ENCODE measurements around the gene DHRS9. TPM values are rescaled to one million over a fixed set of nuclear protein-coding genes. Genes with fewer than 3 reads are reported as not detected.

Gene DHRS9
- total and polyA plus RNA-seq, 9 of the 15 experiments (the other 6 are each of a cell fraction or from before 2014, with no cell fraction given), result 0.27 to 1.7 (median 0.69) TPM

- no peak overlapping the region for H2AFZ ChIP-seq (ENCODE audit: low read depth, low read length)
- TF ChIP-seq ZNF507 (tag; conservative IDR thresholded peaks at IDR 0.05), result no peak
- no peak for TF ChIP-seq MCM7 (IDR thresholded peaks at IDR 0.05)
- TF ChIP-seq SIRT6 (IDR thresholded peaks at IDR 0.05; ENCODE audit: low read depth, low read length), result no peak
- no peak for TF ChIP-seq ZNF57 (CRISPR knock-in tag; IDR thresholded peaks at IDR 0.05)
- TF ChIP-seq NFIC (IDR thresholded peaks at IDR 0.05), result peak; percentile 51
- no peak for TF ChIP-seq CHCHD3 (CRISPR knock-in tag; IDR thresholded peaks at IDR 0.05)
- no peak for TF ChIP-seq ZNF347 (CRISPR knock-in tag; IDR thresholded peaks at IDR 0.05; ENCODE audit: low read depth)
- no peak overlapping the region for H3K4me2 ChIP-seq (ENCODE audit: insufficient read depth, low read length)
- CTCF ChIA-PET (ENCODE audit: low intra/inter-chr PET ratio), result no interaction called here
- in situ Hi-C loops (cut with MboI), result no loop called here
- no peak overlapping the region for H3K9ac ChIP-seq (ENCODE audit: insufficient read depth in 1 of 2, low read depth in 2 of 2, low read length in 2 of 2)
- H4K20me1 ChIP-seq (replicated peaks; ENCODE audit: control insufficient read depth, insufficient read depth, low read length), result no peaks in the 10 kb centered on the region
- H3K27ac ChIP-seq (ENCODE audit: extremely low read depth, low read depth, low read length), result no peak overlapping the region
- no peaks in the 10 kb centered on the region for H3K36me3 ChIP-seq (ENCODE audit: control insufficient read depth, insufficient read depth, low read length)
- ATAC-seq (no peak), FAIRE-seq (no peak), DNase-seq (ENCODE audit: extremely low read depth in 1 of 4, low spot score in 3 of 4) (peak in 1 of 4 experiments; percentile 21)
- peaks cover 0 to 29% of the 10 kb centered on the region in 2 experiments; a peak in 4 of 5 replicates for H3K4me1 ChIP-seq (replicated peaks in 1 of 2; ENCODE audit: control insufficient read depth in 2 of 2, insufficient read depth in 2 of 2, low read length in 2 of 2)
- POLR2A ChIA-PET, result interaction anchor here (1.6 kb wide), 1 partner anchor 10 kb away, joined by 4 read pairs; no protein-coding TSS in a partner anchor
- no peaks in the 10 kb centered on the region for H3K79me2 ChIP-seq (ENCODE audit: control insufficient read depth, insufficient read depth, low read length)
- no peak overlapping the region for H3K4me3 ChIP-seq
- intact Hi-C loops (cut with micrococcal nuclease), result no loop called here
- no peaks in the 10 kb centered on the region for H3K27me3 ChIP-seq (ENCODE audit: control insufficient read depth in 2 of 2, insufficient read depth in 2 of 2, low read length in 2 of 2)
- peaks cover 8% of the 10 kb centered on the region; the same call in 1 of the 2 replicates for H3K9me3 ChIP-seq (replicated peaks; ENCODE audit: control insufficient read depth, insufficient read depth, low read depth, low read length)
- 85% methylated on average over 1 of the region's 1 CpG for WGBS (ENCODE audit: insufficient coverage, low coverage, missing lambda C conversion rate)
- no TSS peak for BruUV-seq (replicated peaks)
- no peaks in the 10 kb centered on the region for H3K9me1 ChIP-seq (ENCODE audit: control insufficient read depth, insufficient read depth, low read length)
Measured at GRCh38 chr2:169035887-169036286, 33.5 kb upstream of the DHRS9 start.
